B cell (primary cell): ENCODE measurements around the gene MROH7. TPM values are rescaled to one million over a fixed set of nuclear protein-coding genes. Genes with fewer than 3 reads are reported as not detected.

Experiments used
- ATAC-seq: fragments of 200-7000 bp; cut with Tn5 transposase; one replicate; pipeline ENCODE4 v1.10.0; 2021; ENCODE audit warnings: low read depth, mild to moderate bottlenecking, moderate number of reproducible peaks, moderate library complexity
- CTCF ChIA-PET: fragments of 350-600 bp; sonication (Branson Sonifier 250); formaldehyde crosslinking; loops from one replicate; lab custom pipeline; 2021; ENCODE audit warnings: antibody characterized with exemption, inconsistent platforms; lab: Charles Lee
- POLR2A ChIA-PET: fragments of 350-600 bp; sonication (Branson Sonifier 250); formaldehyde crosslinking; loops from one replicate; lab custom pipeline; 2021; ENCODE audit warnings: antibody characterized with exemption; lab: Charles Lee
- DNase-seq: peaks from one replicate; pipeline ENCODE4 v3.0.0; 2013
- H2AFZ ChIP-seq: 2 replicates; pipeline ENCODE4 v1.6.1; 2012; ENCODE audit warnings: mild to moderate bottlenecking, low read depth, low read length; ENCODE audit not compliant: insufficient read depth, poor library complexity, severe bottlenecking
- H3K27ac ChIP-seq, 2 donors: 1 replicate in 1 of 2; 2 replicates in 1 of 2; pipeline ENCODE4 v1.5.1; 2012 to 2013; ENCODE audit warnings: low read length in 2 of 2, mild to moderate bottlenecking in 2 of 2, moderate library complexity in 1 of 2
- H3K27me3 ChIP-seq, 4 experiments: fragments of 200-600 bp in 1 of 4; sonication (generic) in 1 of 4; replicated peaks in 1 of 4; 1 replicate in 2 of 4; 2 replicates in 2 of 4; pipeline versions ENCODE4 v1.6.1 to v1.7.0; 2013 to 2016; ENCODE audit warnings: low read length in 3 of 4, mild to moderate bottlenecking in 2 of 4, mixed read lengths in 1 of 4, moderate library complexity in 1 of 4; ENCODE audit not compliant: insufficient read depth in 4 of 4, control insufficient read depth in 3 of 4; ENCODE audit errors: control extremely low read depth in 1 of 4
- H3K36me3 ChIP-seq, 2 experiments: replicated peaks in 1 of 2; 1 replicate in 1 of 2; 2 replicates in 1 of 2; pipeline versions ENCODE4 v1.6.1 to v1.7.1; 2013; ENCODE audit warnings: low read length in 1 of 2; ENCODE audit not compliant: insufficient read depth in 2 of 2, control insufficient read depth in 1 of 2; ENCODE audit errors: control extremely low read depth in 1 of 2, extremely low read depth in 1 of 2
- H3K4me1 ChIP-seq, 2 donors: fragments of 200-600 bp in 1 of 2; sonication (generic) in 1 of 2; 1 replicate in 1 of 2; 2 replicates in 1 of 2; pipeline versions ENCODE4 v1.5.1 to v1.6.1; 2013 to 2017; ENCODE audit warnings: low read length in 2 of 2; ENCODE audit not compliant: control insufficient read depth in 2 of 2, insufficient read depth in 2 of 2
- H3K4me2 ChIP-seq: replicated peaks from 2 replicates; pipeline ENCODE3; 2012; ENCODE audit warnings: mild to moderate bottlenecking, low read depth, low read length; ENCODE audit not compliant: poor library complexity, severe bottlenecking
- H3K4me3 ChIP-seq, 5 experiments: fragments of 200-600 bp in 1 of 5; sonication (generic) in 1 of 5; 1 replicate in 3 of 5; 2 replicates in 2 of 5; pipeline versions ENCODE4 v1.5.1 to v1.7.0; 2011 to 2016; ENCODE audit warnings: low read length in 4 of 5, mild to moderate bottlenecking in 4 of 5, low read depth in 2 of 5, control low read depth in 1 of 5, moderate library complexity in 1 of 5; ENCODE audit not compliant: insufficient read depth in 1 of 5; ENCODE audit errors: control extremely low read depth in 1 of 5, extremely low read depth in 1 of 5
- H3K79me2 ChIP-seq: fragments of 200-600 bp; sonication (generic); one replicate; pipeline ENCODE4 v1.6.0; 2016; ENCODE audit warnings: low read length; ENCODE audit not compliant: control insufficient read depth, insufficient read depth
- H3K9ac ChIP-seq: fragments of 200-600 bp; sonication (generic); 2 replicates; pipeline ENCODE4 v1.6.1; 2017; ENCODE audit warnings: mild to moderate bottlenecking, low read length, moderate library complexity
- H3K9me3 ChIP-seq, 3 donors: one replicate each; pipeline versions ENCODE4 v1.6.1 to v1.7.1; 2013; ENCODE audit warnings: low read length in 2 of 3; ENCODE audit not compliant: control insufficient read depth in 2 of 3, insufficient read depth in 1 of 3; ENCODE audit errors: control extremely low read depth in 1 of 3
- H4K20me1 ChIP-seq: 2 replicates; pipeline ENCODE4 v1.6.0; 2012; ENCODE audit warnings: mild to moderate bottlenecking, low read length; ENCODE audit not compliant: insufficient read depth, control insufficient read depth, poor library complexity, severe bottlenecking
- H3K27ac Mint-ChIP-seq: one replicate; pipeline ENCODE4 v1.8.0; 2021; ENCODE audit warnings: mixed read lengths
- H3K27me3 Mint-ChIP-seq: one replicate; pipeline ENCODE4 v1.8.0; 2021; ENCODE audit warnings: mixed read lengths
- H3K4me1 Mint-ChIP-seq: one replicate; pipeline ENCODE4 v1.8.0; 2021; ENCODE audit warnings: mixed read lengths
- H3K4me3 Mint-ChIP-seq: one replicate; pipeline ENCODE4 v1.8.0; 2021; ENCODE audit warnings: mixed read lengths
- H3K9me3 Mint-ChIP-seq: one replicate; pipeline ENCODE4 v1.8.0; 2022; ENCODE audit warnings: mixed read lengths; ENCODE audit not compliant: insufficient read depth
- EZH2 ChIP-seq: IDR thresholded peaks from 2 replicates; pipeline ENCODE4 v1.6.1; 2012; ENCODE audit warnings: borderline replicate concordance, low read depth, mild to moderate bottlenecking, moderate library complexity, low read length; ENCODE audit not compliant: insufficient read depth, poor library complexity, severe bottlenecking
- WGBS: methylation state at CpG from one replicate; pipeline ENCODE4 v1.1.5; 2013; ENCODE audit warnings: missing lambda C conversion rate; ENCODE audit not compliant: insufficient coverage; 5-methylcytosine and 5-hydroxymethylcytosine counted together
- intact Hi-C: fragments of 100-400 bp; cut with micrococcal nuclease; formaldehyde crosslinking; loops from one replicate; pipeline ENCODE4 v1.10.0; 2022
- polyA plus RNA-seq: library from polyadenylated mRNA; depleted of rRNA; stranded (reverse); fragments of >200 nt; gene quantifications from 2 replicates; pipeline ENCODE4 v1.2.3, GENCODE V29; 2012
- total RNA-seq, 2 donors: library from RNA; stranded (reverse); fragments of 120-200 nt in 1 of 2; gene quantifications; 1 replicate in 1 of 2; 2 replicates in 1 of 2; pipeline versions ENCODE4 v1.2.3 to v1.2.4, GENCODE V29; 2013 to 2022
- TF ChIP-seq, protein P1 (sequence below): fragments of 200-600 bp; IDR thresholded peaks from one replicate; pipeline ENCODE4 v1.8.0; 2022; ENCODE audit warnings: antibody characterized with exemption, mild to moderate bottlenecking

The MROH7 gene
- total and polyA plus RNA-seq, 2 donors (not counting 1 experiment from before 2014, with no cell fraction given), result not detected

DNA sequence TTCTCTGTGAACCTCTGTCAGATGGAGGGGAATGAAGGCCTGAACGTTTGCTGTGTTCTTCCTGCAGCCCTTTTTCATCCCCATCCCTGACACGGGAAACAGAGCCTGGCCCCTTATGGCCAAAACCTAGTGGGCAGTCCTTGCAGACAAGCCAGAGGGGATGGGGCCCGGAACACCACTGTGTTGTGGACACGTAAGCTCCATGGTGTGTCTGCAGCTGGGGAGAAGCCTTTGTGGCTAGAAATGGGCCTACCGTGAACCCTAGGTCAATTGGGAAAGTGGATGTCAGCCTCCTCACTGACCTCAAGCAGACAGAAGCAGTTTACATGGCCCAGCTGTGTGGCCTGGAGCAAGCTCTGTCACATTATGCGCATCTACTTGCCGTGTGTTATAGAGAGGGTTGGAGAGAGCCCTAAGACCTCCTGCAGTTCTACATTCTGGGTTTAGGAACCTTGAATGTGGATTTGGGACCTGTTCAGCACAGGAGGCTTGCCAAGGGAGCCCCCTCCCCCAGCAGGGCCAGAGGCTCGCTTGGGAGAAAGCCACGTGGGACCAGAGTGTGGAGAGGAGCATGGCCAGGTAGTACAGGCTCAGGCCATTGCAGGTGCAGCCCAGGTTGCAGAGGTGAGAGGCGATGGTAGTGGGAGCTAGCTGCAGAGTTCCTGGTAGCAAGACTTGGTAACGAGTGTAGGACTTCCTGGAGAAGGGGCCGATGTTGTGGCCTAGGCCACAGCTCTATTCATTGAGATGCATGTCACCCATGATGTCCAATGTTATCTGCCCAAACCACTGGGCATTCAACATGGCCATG, 102.0 kb downstream of the MROH7 start:
- Mint-ChIP-seq H3K27ac (no peak overlapping the region), H3K4me3 (no peak overlapping the region), H3K4me1 (no peaks in the 10 kb centered on the region), H3K9me3 (no peaks in the 10 kb centered on the region), H3K27me3 (no peaks in the 10 kb centered on the region)
- H3K27ac ChIP-seq, result no peak overlapping the region
- H3K9me3 ChIP-seq, result no peaks in the 10 kb centered on the region
- H3K4me1 ChIP-seq, result no peaks in the 10 kb centered on the region
- H4K20me1 ChIP-seq, result no peaks in the 10 kb centered on the region
- intact Hi-C loops, result no loop called here
- WGBS, result 97% methylated on average over 8 of the region's 12 CpGs
- H3K4me3 ChIP-seq, result no peak overlapping the region
- no peak for ATAC-seq
- ChIA-PET POLR2A (no interaction called here), CTCF (no interaction called here)
- DNase-seq, result no peak
- TF ChIP-seq, protein P1, sequence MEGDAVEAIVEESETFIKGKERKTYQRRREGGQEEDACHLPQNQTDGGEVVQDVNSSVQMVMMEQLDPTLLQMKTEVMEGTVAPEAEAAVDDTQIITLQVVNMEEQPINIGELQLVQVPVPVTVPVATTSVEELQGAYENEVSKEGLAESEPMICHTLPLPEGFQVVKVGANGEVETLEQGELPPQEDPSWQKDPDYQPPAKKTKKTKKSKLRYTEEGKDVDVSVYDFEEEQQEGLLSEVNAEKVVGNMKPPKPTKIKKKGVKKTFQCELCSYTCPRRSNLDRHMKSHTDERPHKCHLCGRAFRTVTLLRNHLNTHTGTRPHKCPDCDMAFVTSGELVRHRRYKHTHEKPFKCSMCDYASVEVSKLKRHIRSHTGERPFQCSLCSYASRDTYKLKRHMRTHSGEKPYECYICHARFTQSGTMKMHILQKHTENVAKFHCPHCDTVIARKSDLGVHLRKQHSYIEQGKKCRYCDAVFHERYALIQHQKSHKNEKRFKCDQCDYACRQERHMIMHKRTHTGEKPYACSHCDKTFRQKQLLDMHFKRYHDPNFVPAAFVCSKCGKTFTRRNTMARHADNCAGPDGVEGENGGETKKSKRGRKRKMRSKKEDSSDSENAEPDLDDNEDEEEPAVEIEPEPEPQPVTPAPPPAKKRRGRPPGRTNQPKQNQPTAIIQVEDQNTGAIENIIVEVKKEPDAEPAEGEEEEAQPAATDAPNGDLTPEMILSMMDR, result no peak
- no peak for TF ChIP-seq EZH2
- no peak overlapping the region for H3K4me2 ChIP-seq
- H3K9ac ChIP-seq, result no peak overlapping the region
- no peaks in the 10 kb centered on the region for H3K79me2 ChIP-seq
- H3K36me3 ChIP-seq, result peaks cover 0 to 39% of the 10 kb centered on the region in 2 experiments
- H3K27me3 ChIP-seq, result no peaks in the 10 kb centered on the region
- H2AFZ ChIP-seq, result no peak overlapping the region

DNA sequence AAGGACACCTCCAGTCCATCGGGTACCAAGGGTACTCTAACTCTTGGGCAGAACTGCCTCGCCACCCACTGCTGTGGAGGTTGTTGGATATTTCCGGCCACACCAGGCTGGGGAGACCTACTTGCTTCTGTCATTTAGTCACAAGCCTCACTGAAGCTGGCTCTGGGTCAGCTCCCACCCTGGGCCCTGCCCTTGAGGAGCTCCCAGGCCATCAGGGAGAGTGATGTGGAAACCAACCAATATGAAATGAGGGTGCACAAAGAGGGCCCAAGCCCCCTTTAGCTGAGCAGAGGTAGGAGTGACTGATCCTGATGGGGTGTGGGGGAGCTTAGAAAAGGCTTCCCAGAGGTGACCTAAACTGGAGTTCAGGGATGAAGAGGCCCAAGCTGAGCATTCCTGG, 103.1 kb downstream of the MROH7 start:
- Mint-ChIP-seq H3K27ac (no peak overlapping the region), H3K4me3 (no peak overlapping the region), H3K27me3 (peaks cover 1% of the 10 kb centered on the region), H3K9me3 (no peaks in the 10 kb centered on the region), H3K4me1 (no peaks in the 10 kb centered on the region)
- H3K27me3 ChIP-seq, result no peaks in the 10 kb centered on the region
- H3K4me2 ChIP-seq, result no peak overlapping the region
- ATAC-seq (no peak), DNase-seq (no peak)
- H4K20me1 ChIP-seq, result no peaks in the 10 kb centered on the region
- H3K36me3 ChIP-seq, result peaks cover 0 to 31% of the 10 kb centered on the region in 2 experiments
- no peaks in the 10 kb centered on the region for H3K9me3 ChIP-seq
- ChIA-PET CTCF (no interaction called here), POLR2A (no interaction called here)
- H3K4me1 ChIP-seq, result no peaks in the 10 kb centered on the region
- intact Hi-C loops, result no loop called here
- H3K4me3 ChIP-seq, result no peak overlapping the region
- WGBS, result 90% methylated on average over 3 of the region's 3 CpGs
- H3K27ac ChIP-seq, result no peak overlapping the region
- H3K9ac ChIP-seq, result no peak overlapping the region
- no peak overlapping the region for H2AFZ ChIP-seq
- H3K79me2 ChIP-seq, result no peaks in the 10 kb centered on the region
- no peak for TF ChIP-seq EZH2
- TF ChIP-seq, protein P1, result no peak
